ENCODE measurements around the gene ADAMTSL1.

- TF ChIP-seq REST (tag by site-specific recombination; IDR thresholded peaks at IDR 0.05) = no peak
- TF ChIP-seq CTCF (tag by site-specific recombination; IDR thresholded peaks at IDR 0.05) = no peak
- no peak for TF ChIP-seq PATZ1 (tag by site-specific recombination; IDR thresholded peaks at IDR 0.05)
- no peak for TF ChIP-seq ZNF169 (tag by site-specific recombination; IDR thresholded peaks at IDR 0.05)
- TF ChIP-seq ZNF549 (tag by site-specific recombination; IDR thresholded peaks at IDR 0.05) = no peak
- no peak for TF ChIP-seq PRDM2 (tag by site-specific recombination; IDR thresholded peaks at IDR 0.05; ENCODE audit: borderline replicate concordance)
- TF ChIP-seq ZNF292 (tag by site-specific recombination; IDR thresholded peaks at IDR 0.05; ENCODE audit: borderline replicate concordance, low read depth) = no peak
- no peak for TF ChIP-seq TCF7L2 (IDR thresholded peaks at IDR 0.05; ENCODE audit: borderline replicate concordance, low read depth, low read length)
These were observed 6.3 kb upstream of the ADAMTSL1 start for GRCh38 chr9:18467696-18468095.
